Measurements from ENCODE around the gene NCKAP5. TPM values are rescaled to one million over a fixed set of nuclear protein-coding genes. Genes with fewer than 3 reads are reported as not detected.

NCKAP5 gene
- total and polyA plus RNA-seq, 11 donors = 0.51 to 10.5 (median 5.2) TPM

GRCh38 chr2:133360882-133361281 lies 207.4 kb downstream of the NCKAP5 start:
- TF ChIP-seq, protein P1, sequence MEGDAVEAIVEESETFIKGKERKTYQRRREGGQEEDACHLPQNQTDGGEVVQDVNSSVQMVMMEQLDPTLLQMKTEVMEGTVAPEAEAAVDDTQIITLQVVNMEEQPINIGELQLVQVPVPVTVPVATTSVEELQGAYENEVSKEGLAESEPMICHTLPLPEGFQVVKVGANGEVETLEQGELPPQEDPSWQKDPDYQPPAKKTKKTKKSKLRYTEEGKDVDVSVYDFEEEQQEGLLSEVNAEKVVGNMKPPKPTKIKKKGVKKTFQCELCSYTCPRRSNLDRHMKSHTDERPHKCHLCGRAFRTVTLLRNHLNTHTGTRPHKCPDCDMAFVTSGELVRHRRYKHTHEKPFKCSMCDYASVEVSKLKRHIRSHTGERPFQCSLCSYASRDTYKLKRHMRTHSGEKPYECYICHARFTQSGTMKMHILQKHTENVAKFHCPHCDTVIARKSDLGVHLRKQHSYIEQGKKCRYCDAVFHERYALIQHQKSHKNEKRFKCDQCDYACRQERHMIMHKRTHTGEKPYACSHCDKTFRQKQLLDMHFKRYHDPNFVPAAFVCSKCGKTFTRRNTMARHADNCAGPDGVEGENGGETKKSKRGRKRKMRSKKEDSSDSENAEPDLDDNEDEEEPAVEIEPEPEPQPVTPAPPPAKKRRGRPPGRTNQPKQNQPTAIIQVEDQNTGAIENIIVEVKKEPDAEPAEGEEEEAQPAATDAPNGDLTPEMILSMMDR (IDR thresholded peaks at IDR 0.05) = no peak
- TF ChIP-seq POLR2A (IDR thresholded peaks at IDR 0.05) = no peak
- WGBS, 4 donors = 87 to 100% (median 92%) methylated on average over 1 of the region's 1 CpG
- intact Hi-C loops (cut with DNase I) = no loop called here
- no peaks in the 10 kb centered on the region for H3K36me3 ChIP-seq
- H3K4me3 ChIP-seq = no peak overlapping the region
- no peaks in the 10 kb centered on the region for H3K9me3 ChIP-seq
- no peaks in the 10 kb centered on the region for H3K27me3 ChIP-seq
- no peak overlapping the region for H3K27ac ChIP-seq
- DNase-seq (no peak), ATAC-seq (no peak)
- H3K4me1 ChIP-seq = peaks cover 0 to 15% (median 0%) of the 10 kb centered on the region in 12 donors

GRCh38 chr2:133360190-133360589 lies 208.1 kb downstream of the NCKAP5 start:
- Histone ChIP-seq H3K27me3 (no peaks in the 10 kb centered on the region), H3K27ac (no peak overlapping the region), H3K4me3 (no peak overlapping the region), H3K36me3 (no peaks in the 10 kb centered on the region), H3K9me3 (no peaks in the 10 kb centered on the region), H3K4me1 (peaks cover 0 to 15% (median 0%) of the 10 kb centered on the region in 12 donors)
- WGBS, 4 donors = 55 to 71% (median 67%) methylated on average over 3 of the region's 3 CpGs
- DNase-seq (no peak), ATAC-seq (no peak)
- intact Hi-C loops (cut with DNase I) = no loop called here
- TF ChIP-seq POLR2A (IDR thresholded peaks at IDR 0.05) = no peak
- TF ChIP-seq, protein P1 (IDR thresholded peaks at IDR 0.05) = no peak

- Histone ChIP-seq H3K27ac (no peak overlapping the region), H3K36me3 (no peaks in the 10 kb centered on the region), H3K27me3 (no peaks in the 10 kb centered on the region), H3K4me3 (no peak overlapping the region), H3K4me1 (peaks cover 0 to 3% (median 0%) of the 10 kb centered on the region in 12 donors), H3K9me3 (no peaks in the 10 kb centered on the region)
- ATAC-seq = peak; percentile 52 to 70 (median 62)
- TF ChIP-seq POLR2A (IDR thresholded peaks at IDR 0.05) = no peak
- TF ChIP-seq, protein P1 (IDR thresholded peaks at IDR 0.05) = no peak
- intact Hi-C loops (cut with DNase I) = no loop called here
- WGBS, 4 donors = 41 to 71% (median 52%) methylated on average over 1 of the region's 1 CpG
- DNase-seq = peak in 2 of 5 donors; percentile 24
Observed at GRCh38 chr2:133352719-133353118, 215.5 kb downstream of the NCKAP5 start.

GRCh38 chr2:133346654-133347053 lies 221.6 kb downstream of the NCKAP5 start:
- TF ChIP-seq, protein P1 (IDR thresholded peaks at IDR 0.05) = no peak
- no peak for TF ChIP-seq POLR2A (IDR thresholded peaks at IDR 0.05)
- whole genome bisulfite sequencing, 4 donors = 80 to 85% (median 82%) methylated on average over 4 of the region's 4 CpGs
- ATAC-seq (peak in 1 of 4 donors; percentile 39), DNase-seq (no peak)
- no peaks in the 10 kb centered on the region for H3K9me3 ChIP-seq
- H3K27ac ChIP-seq = no peak overlapping the region
- no peak overlapping the region for H3K4me3 ChIP-seq
- intact Hi-C loops (cut with DNase I) = no loop called here
- H3K4me1 ChIP-seq = no peaks in the 10 kb centered on the region
- no peaks in the 10 kb centered on the region for H3K27me3 ChIP-seq
- H3K36me3 ChIP-seq = no peaks in the 10 kb centered on the region
